AG09309 (cell line): ENCODE data around the gene CMC2.

Source experiments
- DNase-seq: peaks from one replicate; pipeline ENCODE4 v3.0.0-alpha.2; 2010; ENCODE audit warnings: low read depth
- H3K4me3 ChIP-seq: 2 replicates; pipeline ENCODE4 v1.5.1; 2011; ENCODE audit warnings: mild to moderate bottlenecking, low read depth, low read length, moderate library complexity; ENCODE audit not compliant: control insufficient read depth
- TF ChIP-seq, protein P1 (sequence below): IDR thresholded peaks from 2 replicates; pipeline ENCODE4 v1.5.1; 2011; ENCODE audit warnings: mild to moderate bottlenecking, low read depth, low read length, inconsistent platforms; ENCODE audit not compliant: insufficient read depth, control insufficient read depth; ENCODE audit errors: missing control alignments

CMC2 gene

DNA sequence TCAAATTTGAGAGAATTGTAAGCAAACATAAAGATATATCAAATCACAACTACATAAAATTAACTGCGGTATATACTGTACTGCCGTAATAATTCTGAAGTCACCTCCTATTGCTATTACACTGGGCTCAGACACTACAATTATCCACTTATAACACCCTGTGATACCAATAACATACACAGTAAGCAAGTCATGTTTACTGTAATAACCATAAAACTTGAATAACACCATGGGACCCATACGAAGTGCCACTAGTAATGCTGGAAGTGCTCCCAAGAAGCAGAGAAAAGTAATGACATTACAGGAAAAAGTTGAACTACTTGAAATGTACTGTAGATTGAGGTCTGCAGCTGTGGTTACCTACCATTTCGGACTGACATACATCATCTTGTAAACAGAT, 24.0 kb downstream of the CMC2 start:
- DNase-seq = no peak
- H3K4me3 ChIP-seq = no peak overlapping the region
- TF ChIP-seq, protein P1, sequence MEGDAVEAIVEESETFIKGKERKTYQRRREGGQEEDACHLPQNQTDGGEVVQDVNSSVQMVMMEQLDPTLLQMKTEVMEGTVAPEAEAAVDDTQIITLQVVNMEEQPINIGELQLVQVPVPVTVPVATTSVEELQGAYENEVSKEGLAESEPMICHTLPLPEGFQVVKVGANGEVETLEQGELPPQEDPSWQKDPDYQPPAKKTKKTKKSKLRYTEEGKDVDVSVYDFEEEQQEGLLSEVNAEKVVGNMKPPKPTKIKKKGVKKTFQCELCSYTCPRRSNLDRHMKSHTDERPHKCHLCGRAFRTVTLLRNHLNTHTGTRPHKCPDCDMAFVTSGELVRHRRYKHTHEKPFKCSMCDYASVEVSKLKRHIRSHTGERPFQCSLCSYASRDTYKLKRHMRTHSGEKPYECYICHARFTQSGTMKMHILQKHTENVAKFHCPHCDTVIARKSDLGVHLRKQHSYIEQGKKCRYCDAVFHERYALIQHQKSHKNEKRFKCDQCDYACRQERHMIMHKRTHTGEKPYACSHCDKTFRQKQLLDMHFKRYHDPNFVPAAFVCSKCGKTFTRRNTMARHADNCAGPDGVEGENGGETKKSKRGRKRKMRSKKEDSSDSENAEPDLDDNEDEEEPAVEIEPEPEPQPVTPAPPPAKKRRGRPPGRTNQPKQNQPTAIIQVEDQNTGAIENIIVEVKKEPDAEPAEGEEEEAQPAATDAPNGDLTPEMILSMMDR = no peak

DNA sequence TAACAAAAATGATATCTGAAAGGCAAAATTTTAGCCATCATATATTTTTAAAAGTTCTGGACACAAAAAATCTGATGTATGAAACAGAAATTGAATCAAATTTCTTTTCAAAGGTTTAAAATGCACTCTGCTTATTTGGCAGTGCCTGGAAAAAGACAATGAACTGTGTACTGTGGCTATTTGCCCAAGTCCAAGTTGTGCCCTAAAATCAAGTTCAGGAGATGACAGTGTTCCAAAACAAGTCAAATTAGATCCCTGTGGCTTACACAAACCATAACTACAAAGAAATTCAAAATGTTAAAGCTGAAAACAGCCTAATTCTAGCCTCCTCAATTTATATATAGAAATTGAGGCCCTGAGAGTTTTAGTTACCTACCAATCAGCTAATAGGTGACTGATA, 25.6 kb downstream of the CMC2 start:
- no peak overlapping the region for H3K4me3 ChIP-seq
- TF ChIP-seq, protein P1 = no peak
- DNase-seq = no peak

- no peak overlapping the region for H3K4me3 ChIP-seq
- DNase-seq = no peak
- TF ChIP-seq, protein P1 = no peak
These were observed 29.7 kb downstream of the CMC2 start for GRCh38 chr16:80976946-80977345.

DNA sequence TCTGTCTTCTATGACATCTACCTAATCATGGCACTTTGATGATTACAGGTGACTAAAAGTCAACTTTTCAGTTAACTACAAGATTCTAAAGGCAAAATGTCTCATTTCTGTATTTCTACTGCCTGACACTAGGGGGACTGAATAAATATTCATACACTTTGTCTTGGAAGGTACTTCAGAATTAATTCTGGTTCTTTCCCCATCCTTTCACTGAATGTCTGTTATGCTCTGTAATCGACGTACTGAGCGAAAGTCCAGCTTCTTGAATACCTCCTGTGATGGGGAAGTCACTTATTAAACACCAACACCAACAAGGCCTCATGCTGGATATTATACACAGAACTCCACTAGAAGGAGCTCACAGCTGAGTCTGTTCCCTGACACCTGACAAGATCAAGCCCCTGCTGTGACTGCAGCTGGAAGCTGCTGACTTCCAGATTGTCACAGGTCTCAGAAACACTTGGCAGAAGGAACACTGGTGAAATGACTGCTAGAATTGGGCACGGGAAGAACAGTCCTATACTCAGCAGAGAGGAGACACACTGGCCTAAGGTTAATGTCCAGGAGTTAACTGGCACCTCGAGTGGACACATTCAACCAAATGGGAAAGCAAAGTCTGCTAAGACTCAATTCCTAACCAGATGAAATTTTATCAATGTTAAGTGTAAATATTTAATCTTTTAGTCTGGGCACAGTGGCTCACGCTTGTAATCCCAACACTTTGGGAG, 31.9 kb downstream of the CMC2 start:
- no peak for DNase-seq
- H3K4me3 ChIP-seq = no peak overlapping the region
- TF ChIP-seq, protein P1 = no peak

GRCh38 chr16:80973991-80974390, 32.7 kb downstream of the CMC2 start:
- no peak for DNase-seq
- TF ChIP-seq, protein P1 = no peak

GRCh38 chr16:80972611-80973010, 34.1 kb downstream of the CMC2 start:
- DNase-seq = no peak
- TF ChIP-seq, protein P1 = no peak
- H3K4me3 ChIP-seq = no peak overlapping the region

More at GRCh38 chr16:80973991-80974390, 32.7 kb downstream of the CMC2 start:
- H3K4me3 ChIP-seq = no peak overlapping the region
